Esophagus squamous epithelium (tissue), 4 donors: ENCODE results near the gene KLF16.

ENCODE experiments used
- CTCF ChIP-seq, 6 experiments: fragments of 450-650 bp in 4 of 6; fragments of 200-600 bp in 2 of 6; sonication (generic) in 2 of 6; IDR thresholded peaks; one replicate each; pipeline ENCODE4 v1.5.1; 2016 to 2019; ENCODE audit warnings: antibody characterized with exemption in 6 of 6, mild to moderate bottlenecking in 4 of 6, moderate library complexity in 4 of 6
- POLR2A ChIP-seq, 4 donors: fragments of 450-650 bp; IDR thresholded peaks; one replicate each; pipeline ENCODE4 v1.6.1; 2017; ENCODE audit warnings: antibody characterized with exemption in 4 of 4, mild to moderate bottlenecking in 4 of 4, moderate library complexity in 3 of 4

- TF ChIP-seq CTCF (IDR thresholded peaks at IDR 0.05), result no peak
- no peak for TF ChIP-seq POLR2A (IDR thresholded peaks at IDR 0.05)
These were observed 55.0 kb downstream of the KLF16 start for GRCh38 chr19:1808395-1808731.
